ENCODE data around the gene JPH3. TPM values are rescaled to one million over a fixed set of nuclear protein-coding genes. Genes with fewer than 3 reads are reported as not detected.

JPH3 gene
- polyA plus RNA-seq, 1 donor (not counting 4 experiments of a cell fraction or from before 2014, with no cell fraction given) = not detected

DNA sequence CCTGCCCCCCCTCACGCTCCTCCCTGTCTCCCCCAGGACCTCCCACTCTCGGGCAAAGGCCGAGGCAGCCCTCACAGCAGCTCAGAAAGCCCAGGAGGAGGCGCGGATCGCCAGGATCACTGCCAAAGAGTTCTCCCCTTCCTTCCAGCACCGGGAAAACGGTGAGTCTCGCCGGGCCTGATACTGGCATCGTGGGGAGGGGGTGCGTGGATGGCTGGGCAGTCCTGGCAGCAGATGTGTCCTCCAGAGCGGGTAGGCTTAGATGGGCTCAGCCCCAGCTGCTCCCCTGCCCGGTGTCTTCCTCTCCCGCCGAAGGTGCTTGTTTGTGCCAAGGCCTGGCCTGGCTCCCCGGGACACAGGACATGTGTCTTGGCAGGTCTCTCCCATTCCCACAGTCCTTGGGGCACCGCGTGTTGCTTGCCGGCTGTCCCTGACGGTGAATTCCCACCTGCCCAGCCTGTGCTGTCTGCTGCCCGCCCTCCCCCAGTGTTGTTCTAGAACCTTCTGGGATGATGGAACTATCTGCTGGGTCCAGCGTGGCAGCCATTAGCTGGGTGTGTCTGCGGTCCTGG lies 81.9 kb downstream of the JPH3 start:
- no peak overlapping the region for H3K27ac ChIP-seq (ENCODE audit: control insufficient read depth, insufficient read depth, low read length)
- no peak for FAIRE-seq
- no peaks in the 10 kb centered on the region for H4K20me1 ChIP-seq (ENCODE audit: control insufficient read depth, extremely low read depth, insufficient read depth, low read length)
- no peaks in the 10 kb centered on the region for H3K9me1 ChIP-seq (ENCODE audit: control insufficient read depth, extremely low read depth, insufficient read depth, low read length)
- dilution Hi-C loops (cut with MboI; ENCODE audit: extremely low pct_ligation_motif_present, low sequenced_read_pairs) = no loop called here
- peaks cover 22% of the 10 kb centered on the region for H3K27me3 ChIP-seq (ENCODE audit: control insufficient read depth, extremely low read depth, insufficient read depth, low read length)
- no peak overlapping the region for H3K4me3 ChIP-seq (ENCODE audit: control insufficient read depth in 2 of 3, extremely low read depth in 1 of 3, insufficient read depth in 2 of 3, low read depth in 1 of 3, low read length in 3 of 3)
- H2AFZ ChIP-seq (ENCODE audit: control insufficient read depth, low read length) = no peak overlapping the region
- no peak overlapping the region for H3K9ac ChIP-seq (ENCODE audit: control insufficient read depth, extremely low read depth, insufficient read depth, low read length)
- no peaks in the 10 kb centered on the region for H3K79me2 ChIP-seq (ENCODE audit: control insufficient read depth, insufficient read depth, low read length)
- no peaks in the 10 kb centered on the region for H3K4me1 ChIP-seq (ENCODE audit: control insufficient read depth, extremely low read depth, insufficient read depth, low read length)
- DNase-seq (ENCODE audit: low read depth, low spot score) = no peak
- no peak overlapping the region for H3K4me2 ChIP-seq (ENCODE audit: control insufficient read depth, extremely low read depth, insufficient read depth, low read depth, low read length)
- no peaks in the 10 kb centered on the region for H3K9me3 ChIP-seq (ENCODE audit: control insufficient read depth, low read depth, low read length)
- no peaks in the 10 kb centered on the region for H3K36me3 ChIP-seq (ENCODE audit: control insufficient read depth in 2 of 2, extremely low read depth in 1 of 2, insufficient read depth in 2 of 2, low read length in 2 of 2)
- TF ChIP-seq EZH2 (IDR thresholded peaks at IDR 0.05; ENCODE audit: low read length) = no peak
- TF ChIP-seq, protein P1, sequence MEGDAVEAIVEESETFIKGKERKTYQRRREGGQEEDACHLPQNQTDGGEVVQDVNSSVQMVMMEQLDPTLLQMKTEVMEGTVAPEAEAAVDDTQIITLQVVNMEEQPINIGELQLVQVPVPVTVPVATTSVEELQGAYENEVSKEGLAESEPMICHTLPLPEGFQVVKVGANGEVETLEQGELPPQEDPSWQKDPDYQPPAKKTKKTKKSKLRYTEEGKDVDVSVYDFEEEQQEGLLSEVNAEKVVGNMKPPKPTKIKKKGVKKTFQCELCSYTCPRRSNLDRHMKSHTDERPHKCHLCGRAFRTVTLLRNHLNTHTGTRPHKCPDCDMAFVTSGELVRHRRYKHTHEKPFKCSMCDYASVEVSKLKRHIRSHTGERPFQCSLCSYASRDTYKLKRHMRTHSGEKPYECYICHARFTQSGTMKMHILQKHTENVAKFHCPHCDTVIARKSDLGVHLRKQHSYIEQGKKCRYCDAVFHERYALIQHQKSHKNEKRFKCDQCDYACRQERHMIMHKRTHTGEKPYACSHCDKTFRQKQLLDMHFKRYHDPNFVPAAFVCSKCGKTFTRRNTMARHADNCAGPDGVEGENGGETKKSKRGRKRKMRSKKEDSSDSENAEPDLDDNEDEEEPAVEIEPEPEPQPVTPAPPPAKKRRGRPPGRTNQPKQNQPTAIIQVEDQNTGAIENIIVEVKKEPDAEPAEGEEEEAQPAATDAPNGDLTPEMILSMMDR (optimal IDR thresholded peaks at IDR 0.05 in 1 of 3, IDR thresholded peaks at IDR 0.05 in 1 of 3, conservative IDR thresholded peaks at IDR 0.05 in 1 of 3; ENCODE audit: extremely low read depth in 1 of 3, insufficient read depth in 2 of 3, low read length in 3 of 3) = no peak

DNA sequence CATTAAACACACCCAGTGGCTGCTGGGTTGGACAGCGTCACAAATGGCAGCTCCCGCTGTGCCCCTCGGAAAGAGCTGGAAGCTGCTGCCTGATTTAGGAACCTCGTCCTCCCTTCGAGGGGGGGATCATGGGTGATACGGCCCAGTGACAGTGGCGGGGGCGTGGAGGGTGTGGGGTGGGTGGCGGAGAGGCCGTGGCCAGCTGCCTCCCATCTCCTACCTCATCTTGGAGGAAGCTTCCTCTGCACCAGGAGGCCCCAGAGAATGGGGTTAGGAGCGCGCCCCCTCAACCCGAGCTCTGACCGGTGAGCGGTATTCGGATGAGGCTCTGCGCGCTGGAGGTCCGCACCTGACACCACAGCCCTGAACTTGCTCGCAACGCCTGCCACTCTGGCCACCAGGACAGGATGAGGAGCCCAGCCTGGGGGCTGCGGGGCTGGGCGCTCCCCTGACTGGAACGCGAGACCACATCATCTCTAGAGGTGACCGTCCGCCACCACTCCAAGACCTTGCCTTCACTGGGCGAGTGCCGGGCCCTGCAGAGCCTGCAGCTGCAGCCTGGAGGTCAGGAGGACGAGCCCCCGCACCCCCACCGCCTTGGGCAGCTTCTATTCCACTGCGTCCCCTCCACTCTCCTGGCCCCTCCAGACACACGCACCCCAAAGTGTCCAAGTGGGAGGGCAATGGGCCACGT lies 82.5 kb downstream of the JPH3 start:
- no peak overlapping the region for H3K9ac ChIP-seq (ENCODE audit: control insufficient read depth, extremely low read depth, insufficient read depth, low read length)
- DNase-seq (ENCODE audit: low read depth, low spot score) (no peak), FAIRE-seq (no peak)
- H3K4me2 ChIP-seq (ENCODE audit: control insufficient read depth, extremely low read depth, insufficient read depth, low read depth, low read length) = no peak overlapping the region
- H3K4me3 ChIP-seq (ENCODE audit: control insufficient read depth in 2 of 3, extremely low read depth in 1 of 3, insufficient read depth in 2 of 3, low read depth in 1 of 3, low read length in 3 of 3) = no peak overlapping the region
- dilution Hi-C loops (cut with MboI; ENCODE audit: extremely low pct_ligation_motif_present, low sequenced_read_pairs) = no loop called here
- no peak overlapping the region for H3K27ac ChIP-seq (ENCODE audit: control insufficient read depth, insufficient read depth, low read length)
- H3K36me3 ChIP-seq (ENCODE audit: control insufficient read depth in 2 of 2, extremely low read depth in 1 of 2, insufficient read depth in 2 of 2, low read length in 2 of 2) = no peaks in the 10 kb centered on the region
- H3K4me1 ChIP-seq (ENCODE audit: control insufficient read depth, extremely low read depth, insufficient read depth, low read length) = no peaks in the 10 kb centered on the region
- TF ChIP-seq, protein P1 (optimal IDR thresholded peaks at IDR 0.05 in 1 of 3, IDR thresholded peaks at IDR 0.05 in 1 of 3, conservative IDR thresholded peaks at IDR 0.05 in 1 of 3; ENCODE audit: extremely low read depth in 1 of 3, insufficient read depth in 2 of 3, low read length in 3 of 3) = no peak
- no peak for TF ChIP-seq EZH2 (IDR thresholded peaks at IDR 0.05; ENCODE audit: low read length)
- no peaks in the 10 kb centered on the region for H3K9me1 ChIP-seq (ENCODE audit: control insufficient read depth, extremely low read depth, insufficient read depth, low read length)
- peaks cover 17% of the 10 kb centered on the region for H3K27me3 ChIP-seq (ENCODE audit: control insufficient read depth, extremely low read depth, insufficient read depth, low read length)
- no peak overlapping the region for H2AFZ ChIP-seq (ENCODE audit: control insufficient read depth, low read length)
- no peaks in the 10 kb centered on the region for H3K9me3 ChIP-seq (ENCODE audit: control insufficient read depth, low read depth, low read length)
- no peaks in the 10 kb centered on the region for H3K79me2 ChIP-seq (ENCODE audit: control insufficient read depth, insufficient read depth, low read length)
- no peaks in the 10 kb centered on the region for H4K20me1 ChIP-seq (ENCODE audit: control insufficient read depth, extremely low read depth, insufficient read depth, low read length)
